Urothelium cell line (cell line): ENCODE results near the gene NSUN4.
"Not testable (repeated sequence)": the region's sequence is repeated elsewhere in the genome, so short reads cannot be mapped to it uniquely, and the experiment has no call there.

Experiments
- DNase-seq: peaks from one replicate; pipeline ENCODE4 v3.0.0; 2011; ENCODE audit warnings: low spot score, mixed read lengths
- FAIRE-seq: peaks from 2 replicates; lab custom pipeline; 2011; peaks lifted over from hg19 to GRCh38; lab: Jason Lieb, UNC

NSUN4 gene

DNA sequence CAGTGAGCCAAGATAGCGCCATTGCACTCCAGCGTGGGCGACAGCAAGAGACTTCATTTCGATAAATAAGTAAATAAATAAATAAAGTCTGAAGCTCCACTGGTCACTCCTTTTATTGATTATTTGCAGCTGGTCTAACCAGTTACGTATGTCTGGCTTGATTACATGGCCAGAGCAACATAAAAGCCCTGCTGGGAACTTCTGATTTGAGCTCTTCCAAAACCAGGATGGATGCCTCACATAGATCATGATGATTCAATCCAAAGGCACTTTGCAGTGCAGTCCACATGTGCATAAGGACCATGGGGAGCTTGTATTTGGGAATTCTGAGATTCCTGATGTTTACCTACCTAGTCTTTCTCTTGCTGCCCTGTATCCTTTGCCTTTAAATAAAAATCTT lies 24.0 kb downstream of the NSUN4 start:
- FAIRE-seq (no peak), DNase-seq (no peak)

GRCh38 chr1:46365796-46366195 lies 25.2 kb downstream of the NSUN4 start:
- not testable (repeated sequence) for DNase-seq, FAIRE-seq

- FAIRE-seq, result no peak
These were observed 26.5 kb downstream of the NSUN4 start for GRCh38 chr1:46367072-46367471.

DNA sequence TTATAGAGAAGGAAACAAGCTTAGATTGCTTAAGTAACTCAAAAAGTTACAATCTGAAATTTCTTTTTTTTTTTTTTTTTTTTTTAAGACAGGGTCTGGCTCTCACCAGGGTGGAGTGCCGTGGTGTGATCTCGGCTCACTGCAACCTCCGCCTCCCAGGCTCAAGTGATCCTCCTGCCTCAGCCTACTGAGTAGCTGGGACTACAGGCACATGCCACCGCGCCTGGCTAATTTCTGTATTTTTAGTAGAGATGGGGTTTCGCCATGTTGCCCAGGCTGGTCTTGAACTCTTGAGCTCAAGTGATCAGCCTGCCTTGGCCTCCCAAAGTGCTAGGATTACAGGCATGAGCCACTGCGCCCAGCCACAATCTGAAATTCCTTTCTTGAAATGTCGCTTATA lies 27.1 kb downstream of the NSUN4 start:
- not testable (repeated sequence) for FAIRE-seq, DNase-seq

More at GRCh38 chr1:46367072-46367471, 26.5 kb downstream of the NSUN4 start:
- DNase-seq, result no peak

DNA sequence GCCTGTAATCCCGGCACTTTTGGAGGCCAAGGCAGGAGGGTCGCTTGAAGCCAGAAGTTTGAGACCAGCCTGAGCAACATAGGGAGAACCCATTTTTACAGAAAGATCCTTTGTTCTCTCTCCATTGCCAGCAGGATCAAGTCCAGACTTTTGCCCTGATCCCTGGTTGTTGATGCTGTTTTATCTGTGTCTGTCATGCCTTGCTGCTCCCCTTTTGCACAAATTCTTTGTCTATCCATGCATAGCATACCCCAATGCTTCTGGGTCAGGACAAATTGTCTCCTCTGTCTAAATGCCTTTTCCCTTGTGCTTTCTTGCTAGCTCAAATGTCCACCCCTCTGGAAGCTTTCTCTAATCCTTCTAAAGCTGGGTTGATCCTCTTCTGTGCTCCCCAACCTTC lies 28.2 kb downstream of the NSUN4 start:
- no peak for DNase-seq
- no peak for FAIRE-seq

DNA sequence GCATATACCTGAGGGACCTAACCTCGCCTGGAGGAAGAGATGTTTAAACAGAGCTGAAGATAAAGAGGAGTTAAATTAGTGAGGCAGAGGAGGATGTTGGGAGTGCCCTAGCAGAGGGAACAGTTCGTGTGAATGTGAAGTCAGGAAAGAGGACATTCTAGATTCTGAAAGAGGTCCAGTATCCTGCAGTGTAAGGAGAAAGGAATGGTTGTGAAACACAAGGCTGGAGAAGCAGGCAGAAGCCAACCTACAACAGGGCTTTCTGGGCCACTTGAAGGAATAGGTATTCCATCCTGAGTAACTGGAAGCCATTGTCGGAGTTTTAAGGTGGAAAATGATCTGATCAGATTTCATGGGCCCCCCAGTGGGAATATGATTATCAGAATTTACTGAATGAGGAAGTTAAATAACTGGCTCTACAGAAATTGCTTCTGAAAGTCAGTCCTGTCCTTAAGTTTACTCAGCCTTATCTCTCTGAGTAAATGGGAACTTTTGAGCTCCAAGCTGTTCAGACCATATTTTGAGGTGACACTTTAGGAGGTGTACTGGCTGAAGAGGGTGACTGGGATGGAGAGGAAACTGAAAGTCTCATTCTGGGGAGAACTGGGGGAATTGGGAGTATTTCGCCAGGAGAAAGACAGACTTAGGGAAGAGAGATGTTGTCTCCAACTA lies 29.1 kb downstream of the NSUN4 start:
- FAIRE-seq (no peak), DNase-seq (no peak)

DNA sequence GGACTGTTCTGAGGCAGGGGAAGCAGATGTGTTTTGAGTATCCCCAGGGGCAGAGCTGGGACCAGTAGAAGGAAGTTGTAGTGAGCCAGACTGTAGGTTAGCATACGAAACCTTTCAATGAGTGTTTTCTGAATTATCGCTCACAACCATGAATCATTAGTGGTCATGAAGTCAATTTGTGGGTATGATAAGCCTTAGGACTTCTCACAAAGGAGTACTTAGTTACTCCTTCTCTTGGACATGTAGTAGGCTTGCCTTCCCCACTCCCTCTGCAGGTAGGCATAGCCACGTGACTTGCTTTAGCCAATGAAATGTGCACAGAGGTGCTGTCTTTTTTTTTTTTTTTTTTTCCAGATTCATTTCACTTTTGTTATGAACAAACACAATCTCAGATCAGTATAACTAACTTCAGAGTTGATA lies 29.6 kb downstream of the NSUN4 start:
- no peak for FAIRE-seq
- DNase-seq, result no peak

- no peak for FAIRE-seq
These were observed 31.8 kb downstream of the NSUN4 start for GRCh38 chr1:46372431-46372830.

GRCh38 chr1:46379996-46380395 lies 39.4 kb downstream of the NSUN4 start:
- FAIRE-seq (no peak), DNase-seq (no peak)

More at GRCh38 chr1:46372431-46372830, 31.8 kb downstream of the NSUN4 start:
- DNase-seq, result no peak

DNA sequence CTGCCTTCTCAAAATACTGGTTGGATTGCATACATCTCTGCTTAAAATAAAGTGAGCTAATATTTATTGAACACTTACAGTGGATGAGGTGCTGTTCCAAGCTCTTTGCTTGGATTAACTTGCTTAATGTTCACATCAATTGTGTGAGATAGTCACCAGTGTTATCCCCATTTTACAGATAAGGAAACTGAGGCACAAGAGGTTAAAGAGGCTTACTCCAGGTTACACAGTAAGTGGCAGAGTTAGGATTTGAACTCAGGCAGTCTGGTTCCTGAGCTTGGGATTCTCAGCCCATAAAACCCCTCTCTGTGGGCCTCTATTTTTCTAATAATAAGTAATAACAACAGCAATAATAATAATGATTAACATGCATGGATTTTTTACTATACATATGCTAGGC lies 39.9 kb downstream of the NSUN4 start:
- FAIRE-seq (no peak), DNase-seq (no peak)

DNA sequence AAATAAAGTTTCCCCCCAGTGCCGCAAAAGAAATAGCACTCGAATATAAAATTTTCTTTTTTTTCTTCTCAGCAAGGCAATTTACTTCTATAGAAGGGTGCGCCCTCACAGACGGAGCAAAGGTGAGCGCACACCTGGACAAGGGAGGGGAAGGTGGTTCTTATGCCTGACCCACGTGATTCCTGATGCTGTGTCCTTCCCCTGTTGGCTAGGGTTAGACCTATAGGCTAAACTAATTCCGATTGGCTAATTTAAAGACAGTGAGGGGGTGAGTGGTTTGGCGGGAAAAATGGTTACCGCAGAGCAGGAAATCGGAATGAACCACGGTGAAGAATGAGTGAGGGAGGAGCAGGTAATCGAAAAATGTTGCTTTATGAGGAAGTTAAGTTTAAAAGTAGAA lies 52.9 kb downstream of the NSUN4 start:
- no peak for FAIRE-seq
- DNase-seq, result no peak

DNA sequence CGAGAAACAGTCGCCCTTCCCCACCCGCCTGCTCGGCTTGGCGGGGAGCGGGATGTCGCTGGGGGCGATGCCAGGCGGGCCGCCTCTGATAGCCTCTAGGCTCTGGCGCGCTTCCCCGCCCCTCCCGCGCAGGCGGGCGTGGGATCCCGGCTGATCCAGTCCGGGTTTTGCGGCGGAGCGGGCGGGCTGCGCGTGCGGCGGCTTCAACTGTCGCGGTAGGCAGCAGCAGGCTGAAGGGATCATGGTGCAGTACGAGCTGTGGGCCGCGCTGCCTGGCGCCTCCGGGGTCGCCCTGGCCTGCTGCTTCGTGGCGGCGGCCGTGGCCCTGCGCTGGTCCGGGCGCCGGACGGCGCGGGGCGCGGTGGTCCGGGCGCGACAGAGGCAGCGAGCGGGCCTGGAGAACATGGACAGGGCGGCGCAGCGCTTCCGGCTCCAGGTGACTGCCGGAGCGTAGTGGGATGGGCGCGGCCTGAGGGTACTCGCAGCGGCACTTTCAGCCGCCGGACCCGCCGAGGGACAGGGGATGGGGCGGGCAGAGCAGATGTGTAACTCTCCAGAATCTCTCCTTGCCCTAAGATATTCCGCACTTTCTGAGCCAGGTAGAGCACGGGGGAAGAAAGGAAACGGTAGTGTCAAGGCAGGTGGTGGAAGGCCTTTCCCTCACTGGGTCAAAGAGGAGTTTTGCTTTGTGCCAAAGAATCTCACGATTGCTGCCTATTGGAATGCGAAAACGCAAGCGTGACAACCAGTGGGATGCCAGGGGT lies 53.7 kb downstream of the NSUN4 start, which contains the start of gene FAAH:
Gene FAAH (plus strand): TSS at position 210 of the 764 bp plus-strand sequence. CDS start 32 bp downstream, at position 242.
- DNase-seq (no peak), FAIRE-seq (no peak)

DNA sequence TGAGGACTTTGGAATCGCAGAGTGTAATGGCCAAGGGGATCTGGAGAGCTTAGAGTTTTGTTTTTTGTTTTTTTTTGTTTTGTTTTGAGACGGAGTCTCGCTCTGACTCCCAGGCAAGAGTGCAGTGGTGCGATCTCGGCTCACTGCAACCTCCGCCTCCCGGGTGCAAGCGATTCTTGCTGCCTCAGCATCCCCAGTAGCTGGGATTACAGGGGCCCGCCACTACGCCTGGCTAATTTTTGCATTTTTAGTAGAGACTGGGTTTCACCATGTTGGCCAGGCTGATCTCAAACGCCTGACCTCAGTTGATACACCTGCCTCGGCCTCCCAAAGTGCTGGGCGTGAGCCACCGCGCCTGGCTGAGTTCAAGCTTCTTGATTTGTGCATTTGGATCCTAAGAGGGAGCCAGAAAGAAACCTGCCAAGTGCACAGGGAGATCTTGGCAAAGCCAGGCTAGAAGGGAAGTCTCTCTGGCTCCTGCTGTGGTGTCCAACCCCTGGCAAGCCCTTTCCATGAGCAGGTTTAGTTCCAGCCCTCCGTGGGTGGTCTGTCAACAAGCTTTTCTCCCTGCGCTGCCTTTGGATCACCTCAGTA lies 54.4 kb downstream of the NSUN4 start:
- FAIRE-seq (no peak), DNase-seq (no peak)

- DNase-seq, result no peak
- FAIRE-seq, result no peak
These were observed 56.1 kb downstream of the NSUN4 start for GRCh38 chr1:46396441-46397398.

GRCh38 chr1:46399307-46399706 lies 58.7 kb downstream of the NSUN4 start:
- DNase-seq (no peak), FAIRE-seq (no peak)

DNA sequence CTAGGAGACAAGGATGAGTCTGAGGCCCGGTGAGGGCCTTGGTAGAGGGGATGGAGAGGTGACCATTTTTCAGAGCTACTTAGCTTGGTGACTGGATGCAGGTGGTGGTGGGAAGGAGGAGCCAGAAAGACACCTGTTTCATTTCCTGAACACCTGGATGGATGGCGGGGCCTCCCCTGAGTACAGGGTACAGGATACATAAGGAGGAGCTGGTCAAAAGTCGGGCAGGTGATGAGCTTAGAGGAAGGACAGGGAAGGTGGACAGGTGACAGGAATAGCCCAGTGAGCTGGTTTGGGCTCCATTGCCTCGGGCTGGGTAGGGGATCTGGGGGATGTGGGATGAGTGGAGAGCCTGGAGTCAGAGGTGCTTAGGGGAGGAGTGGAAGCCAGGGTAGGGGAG lies 59.8 kb downstream of the NSUN4 start:
- FAIRE-seq (no peak), DNase-seq (no peak)

DNA sequence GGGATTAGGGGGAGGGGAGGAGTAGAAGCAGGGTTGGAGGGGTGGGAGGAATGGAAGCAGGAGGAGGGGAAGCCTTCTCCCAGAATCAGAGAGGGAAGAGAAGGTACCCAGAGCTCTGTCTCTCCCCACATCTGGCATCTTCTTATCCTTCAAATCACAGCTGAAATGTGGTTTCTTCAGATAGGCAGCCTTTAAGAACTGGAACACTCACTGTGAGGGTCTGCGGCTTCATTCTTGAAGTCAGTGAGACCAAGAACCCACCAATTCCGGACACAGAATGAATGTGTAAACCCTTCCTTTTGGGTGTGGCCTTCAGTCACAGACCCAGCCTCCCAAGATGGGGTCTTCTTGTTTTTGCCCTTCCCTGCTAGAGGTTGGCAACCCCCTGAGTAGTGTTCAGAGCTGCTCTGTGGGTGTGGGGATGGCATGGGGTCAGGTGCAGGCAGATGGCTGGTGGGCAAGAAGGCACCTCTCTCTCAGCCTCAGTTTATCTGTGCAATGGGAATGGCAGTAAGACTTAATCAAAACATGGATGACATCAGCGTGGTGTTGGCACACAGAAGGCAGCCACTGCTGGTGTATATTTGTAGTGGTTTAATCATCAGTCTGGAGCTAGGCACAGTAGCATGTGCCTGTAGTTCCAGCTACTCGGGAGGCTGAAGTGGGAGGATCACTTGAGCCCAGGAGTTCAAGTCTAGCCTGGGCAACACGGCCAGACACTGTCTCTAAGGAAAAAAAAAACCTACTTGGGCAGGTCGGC lies 60.7 kb downstream of the NSUN4 start:
- DNase-seq, result no peak
- peak; percentile 93 for FAIRE-seq

GRCh38 chr1:46401964-46402626 lies 61.5 kb downstream of the NSUN4 start:
- FAIRE-seq (no peak), DNase-seq (no peak)

DNA sequence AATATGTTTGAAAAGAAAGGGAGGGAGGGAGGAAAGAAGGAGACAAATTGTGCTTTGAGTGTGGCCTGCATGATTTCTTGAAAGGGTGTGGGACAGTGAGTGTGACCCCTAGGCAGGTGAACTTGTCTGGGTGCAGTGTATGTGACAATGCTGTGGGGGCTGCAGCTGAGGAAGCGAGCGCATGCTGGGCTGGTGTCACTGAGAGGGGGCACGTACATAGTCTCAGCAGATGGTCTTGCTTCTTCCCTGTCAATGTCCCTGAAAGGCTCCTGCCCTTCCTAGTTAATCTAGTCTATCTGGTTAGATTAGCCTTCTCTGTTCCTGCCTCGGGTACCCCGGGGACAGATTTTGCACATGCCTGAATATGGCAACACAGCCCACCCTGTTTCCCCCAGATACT lies 63.3 kb downstream of the NSUN4 start:
- DNase-seq (no peak), FAIRE-seq (no peak)
